Measurements from ENCODE around the gene INAVA.

The INAVA gene

GRCh38 chr1:200869376-200869752 lies 25.3 kb upstream of the INAVA start:
- H3K4me3 ChIP-seq (replicated peaks; ENCODE audit: low read depth, low read length): no peak overlapping the region
- TF ChIP-seq CTCF (IDR thresholded peaks at IDR 0.05; ENCODE audit: low read length, missing control alignments): no peak

GRCh38 chr1:200869753-200870391 lies 24.8 kb upstream of the INAVA start:
- TF ChIP-seq CTCF (IDR thresholded peaks at IDR 0.05; ENCODE audit: low read length, missing control alignments): no peak
- DNase-seq (ENCODE audit: low read depth): no peak
- no peak overlapping the region for H3K4me3 ChIP-seq (replicated peaks; ENCODE audit: low read depth, low read length)

More at GRCh38 chr1:200869376-200869752, 25.3 kb upstream of the INAVA start:
- DNase-seq (ENCODE audit: low read depth): no peak

GRCh38 chr1:200872446-200873115 lies 22.1 kb upstream of the INAVA start, which contains the start of gene GPR25:
Gene GPR25, plus strand, starts transcription at chr1:200872981. Its CDS starts 57 bp downstream, at chr1:200873038.
- H3K4me3 ChIP-seq (replicated peaks; ENCODE audit: low read depth, low read length): no peak within 1 kb of the TSS
- DNase-seq (ENCODE audit: low read depth): no peak
- TF ChIP-seq CTCF (IDR thresholded peaks at IDR 0.05; ENCODE audit: low read length, missing control alignments): no peak

- no peak overlapping the region for H3K4me3 ChIP-seq (replicated peaks; ENCODE audit: low read depth, low read length)
- no peak for TF ChIP-seq CTCF (IDR thresholded peaks at IDR 0.05; ENCODE audit: low read length, missing control alignments)
- no peak for DNase-seq (ENCODE audit: low read depth)
Observed at GRCh38 chr1:200873116-200873670, 21.5 kb upstream of the INAVA start.

GRCh38 chr1:200873671-200874397 lies 20.9 kb upstream of the INAVA start:
- no peak for TF ChIP-seq CTCF (IDR thresholded peaks at IDR 0.05; ENCODE audit: low read length, missing control alignments)
- no peak overlapping the region for H3K4me3 ChIP-seq (replicated peaks; ENCODE audit: low read depth, low read length)
- no peak for DNase-seq (ENCODE audit: low read depth)

- TF ChIP-seq CTCF (IDR thresholded peaks at IDR 0.05; ENCODE audit: low read length, missing control alignments): no peak
- H3K4me3 ChIP-seq (replicated peaks; ENCODE audit: low read depth, low read length): no peak overlapping the region
Observed at GRCh38 chr1:200874694-200875093, 20.0 kb upstream of the INAVA start.

More at GRCh38 chr1:200874694-200875093, 20.0 kb upstream of the INAVA start:
- no peak for DNase-seq (ENCODE audit: low read depth)
